GM12873 (cell line): Measurements from ENCODE around the gene EHMT2.

Source experiments
- TF ChIP-seq, protein P1 (sequence below): IDR thresholded peaks from 2 replicates; pipeline ENCODE4 v1.5.1; 2012; ENCODE audit warnings: low read depth, mild to moderate bottlenecking, moderate library complexity, low read length, control low read depth; ENCODE audit not compliant: insufficient read depth; ENCODE audit errors: missing control alignments

The EHMT2 gene

DNA sequence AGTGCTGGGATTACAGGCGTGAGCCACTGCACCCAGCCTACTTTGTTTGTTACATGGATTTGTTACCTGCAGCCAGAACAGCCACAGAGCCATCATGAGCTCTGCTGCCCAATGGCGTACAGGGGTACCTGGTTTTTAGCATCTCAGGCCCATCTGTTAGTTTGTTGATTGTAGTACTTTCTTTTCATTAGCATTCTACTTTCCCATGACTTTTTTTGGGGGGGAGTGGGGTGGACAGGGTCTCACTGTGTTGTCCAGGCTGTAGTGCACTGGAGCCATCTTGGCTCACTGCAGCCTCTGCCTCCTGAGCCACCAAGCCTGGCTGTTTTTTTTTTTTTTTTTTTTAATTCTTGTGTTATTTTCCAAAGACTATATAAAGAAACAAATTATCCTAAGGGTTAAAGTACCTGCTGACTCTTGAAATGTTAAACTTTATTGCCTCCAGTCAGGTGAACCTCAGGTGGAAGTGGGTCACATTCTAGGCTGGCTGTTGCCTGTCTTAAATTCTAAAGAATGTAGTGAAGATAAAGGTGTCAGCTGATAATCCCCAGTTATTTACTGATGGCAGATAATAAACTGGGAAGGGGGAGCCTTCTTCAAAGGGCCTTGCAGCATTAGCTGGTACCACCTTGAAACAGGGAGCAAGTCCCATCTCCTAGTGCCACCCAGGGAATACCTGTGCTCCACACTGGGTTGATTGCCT, 50.1 kb downstream of the EHMT2 start:
- TF ChIP-seq, protein P1, sequence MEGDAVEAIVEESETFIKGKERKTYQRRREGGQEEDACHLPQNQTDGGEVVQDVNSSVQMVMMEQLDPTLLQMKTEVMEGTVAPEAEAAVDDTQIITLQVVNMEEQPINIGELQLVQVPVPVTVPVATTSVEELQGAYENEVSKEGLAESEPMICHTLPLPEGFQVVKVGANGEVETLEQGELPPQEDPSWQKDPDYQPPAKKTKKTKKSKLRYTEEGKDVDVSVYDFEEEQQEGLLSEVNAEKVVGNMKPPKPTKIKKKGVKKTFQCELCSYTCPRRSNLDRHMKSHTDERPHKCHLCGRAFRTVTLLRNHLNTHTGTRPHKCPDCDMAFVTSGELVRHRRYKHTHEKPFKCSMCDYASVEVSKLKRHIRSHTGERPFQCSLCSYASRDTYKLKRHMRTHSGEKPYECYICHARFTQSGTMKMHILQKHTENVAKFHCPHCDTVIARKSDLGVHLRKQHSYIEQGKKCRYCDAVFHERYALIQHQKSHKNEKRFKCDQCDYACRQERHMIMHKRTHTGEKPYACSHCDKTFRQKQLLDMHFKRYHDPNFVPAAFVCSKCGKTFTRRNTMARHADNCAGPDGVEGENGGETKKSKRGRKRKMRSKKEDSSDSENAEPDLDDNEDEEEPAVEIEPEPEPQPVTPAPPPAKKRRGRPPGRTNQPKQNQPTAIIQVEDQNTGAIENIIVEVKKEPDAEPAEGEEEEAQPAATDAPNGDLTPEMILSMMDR, result no peak

DNA sequence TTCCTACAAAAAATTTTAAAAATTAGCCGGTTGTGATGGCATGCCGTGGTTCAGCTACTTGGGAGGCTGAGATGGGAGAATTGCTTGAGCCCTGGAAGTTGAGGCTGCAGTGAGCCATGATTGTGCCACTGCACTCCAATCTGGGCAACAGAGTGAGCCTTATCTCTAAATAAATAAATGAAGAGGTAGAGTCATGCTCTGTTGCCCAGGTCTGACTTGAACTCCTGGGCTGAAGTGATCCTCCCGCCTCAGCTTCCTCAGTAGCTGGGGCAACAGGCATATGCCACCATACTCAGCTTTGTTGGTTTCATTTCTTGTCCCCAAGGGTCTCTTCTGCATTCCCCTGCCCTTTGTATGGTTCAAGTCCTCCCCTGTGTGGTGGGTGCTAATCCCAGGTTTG, 53.0 kb downstream of the EHMT2 start:
- TF ChIP-seq, protein P1, result no peak

DNA sequence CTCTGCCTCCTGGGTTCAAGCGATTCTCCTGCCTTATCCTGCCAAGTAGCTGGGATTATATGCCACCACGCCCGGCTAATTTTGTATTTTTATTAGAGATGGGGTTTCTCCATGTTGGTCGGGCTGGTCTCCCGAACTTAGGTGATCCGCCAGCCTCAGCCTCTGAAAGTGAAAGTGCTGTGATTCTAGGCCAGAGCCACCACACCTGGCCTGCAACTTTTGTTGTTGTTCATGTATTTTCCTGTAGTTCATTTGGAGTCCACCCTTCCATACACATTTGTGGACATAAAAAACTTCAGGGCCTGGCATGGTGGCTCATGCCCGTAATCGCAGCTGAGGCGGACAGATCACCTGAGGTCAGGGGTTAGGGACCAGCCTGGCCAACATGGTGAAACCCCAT, 55.4 kb downstream of the EHMT2 start:
- TF ChIP-seq, protein P1, result no peak

DNA sequence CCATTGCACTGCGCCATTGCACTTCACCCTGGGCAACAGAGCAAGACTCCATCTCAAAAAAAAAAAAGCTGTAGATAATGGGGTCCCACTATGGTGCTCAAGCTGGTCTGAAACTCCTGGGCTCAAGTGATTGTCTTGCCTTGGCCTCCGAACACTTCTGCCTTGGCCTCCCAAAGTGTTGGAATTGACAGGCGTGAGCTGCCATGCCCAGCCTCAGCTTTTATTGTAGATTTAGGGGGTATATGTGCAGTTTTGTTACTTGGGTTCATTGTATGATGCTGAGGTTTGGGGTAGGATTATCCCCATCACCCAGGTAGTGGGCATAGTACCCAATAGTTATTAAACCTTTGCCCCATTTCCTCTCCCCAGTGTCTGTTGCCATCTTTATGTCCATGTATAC, 58.5 kb downstream of the EHMT2 start:
- TF ChIP-seq, protein P1, result no peak

DNA sequence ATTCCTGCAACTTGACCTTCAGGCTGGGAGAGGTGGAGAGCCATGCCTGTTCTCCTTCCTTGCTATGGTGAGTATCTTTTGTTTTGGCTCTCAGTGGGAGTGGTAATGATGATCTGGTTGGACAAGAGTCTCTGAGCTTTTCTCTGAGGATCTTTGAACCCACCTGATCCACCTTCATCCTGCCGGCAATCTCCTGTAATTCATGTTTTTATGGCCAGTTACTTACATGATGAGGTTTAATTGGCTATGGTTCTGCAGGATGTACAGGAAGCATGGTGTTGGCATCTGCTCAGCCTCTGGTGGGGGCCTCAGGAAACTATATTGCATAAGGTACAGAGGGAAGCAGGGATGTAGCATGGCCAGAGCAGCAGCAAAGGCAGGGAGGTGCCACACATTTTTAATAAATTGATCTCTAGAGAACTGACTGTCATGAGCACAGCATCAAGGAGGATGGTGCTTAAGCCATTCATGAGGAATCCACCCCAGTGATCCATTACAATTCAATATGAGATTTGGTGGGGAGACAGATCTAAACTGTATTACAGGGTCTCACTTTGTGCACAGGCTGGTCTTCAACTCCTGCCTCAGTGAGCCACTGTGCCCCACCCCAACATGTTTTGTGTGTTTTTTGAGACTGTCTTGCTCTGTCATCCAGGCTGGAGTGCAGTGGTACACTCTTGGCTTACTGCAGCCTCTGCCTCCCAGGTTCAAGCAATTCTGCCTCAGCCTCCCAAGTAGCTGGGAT, 60.0 kb downstream of the EHMT2 start:
- TF ChIP-seq, protein P1, result no peak

DNA sequence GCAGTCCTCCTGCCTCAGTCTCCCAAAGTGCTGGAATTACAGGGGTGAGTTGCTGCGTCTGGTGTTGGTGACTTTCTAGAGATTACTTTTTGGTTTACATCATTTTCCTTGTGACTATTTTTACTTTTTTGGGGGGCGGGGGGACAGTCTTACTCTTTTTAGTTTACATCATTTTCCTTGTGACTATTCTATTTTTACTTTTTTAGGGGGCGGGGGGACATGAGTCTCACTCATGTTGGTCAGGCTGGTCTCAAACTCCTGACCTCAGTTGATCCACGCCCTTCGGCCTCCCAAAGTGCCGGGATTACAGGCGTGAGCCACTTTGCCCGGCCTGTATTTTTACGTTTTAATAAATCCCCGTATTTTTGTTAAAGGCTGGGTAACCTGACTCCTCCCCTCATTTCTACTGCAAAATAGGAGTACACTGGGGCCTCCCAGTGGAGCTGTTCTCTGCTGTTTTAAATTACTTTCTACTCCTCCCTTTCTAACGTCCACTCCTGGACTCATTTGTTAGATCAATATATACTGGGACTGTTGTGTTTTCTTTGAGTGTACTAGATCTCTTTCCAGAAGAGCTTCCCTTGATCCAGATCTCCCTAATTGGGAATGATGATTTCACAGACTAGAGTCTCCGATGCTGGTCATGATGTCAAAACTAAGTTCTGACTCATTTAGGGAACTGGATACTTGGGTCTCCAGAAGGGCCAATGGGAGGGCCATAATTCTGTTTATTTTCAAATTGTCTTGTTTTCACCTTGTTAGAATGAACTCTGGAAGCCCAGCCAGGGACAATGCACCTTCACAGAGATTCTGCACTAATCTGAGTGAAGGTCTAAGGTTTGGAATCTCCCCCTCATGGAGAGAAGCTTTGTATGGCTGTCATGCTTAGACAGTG, 60.8 kb downstream of the EHMT2 start:
- TF ChIP-seq, protein P1, result no peak

DNA sequence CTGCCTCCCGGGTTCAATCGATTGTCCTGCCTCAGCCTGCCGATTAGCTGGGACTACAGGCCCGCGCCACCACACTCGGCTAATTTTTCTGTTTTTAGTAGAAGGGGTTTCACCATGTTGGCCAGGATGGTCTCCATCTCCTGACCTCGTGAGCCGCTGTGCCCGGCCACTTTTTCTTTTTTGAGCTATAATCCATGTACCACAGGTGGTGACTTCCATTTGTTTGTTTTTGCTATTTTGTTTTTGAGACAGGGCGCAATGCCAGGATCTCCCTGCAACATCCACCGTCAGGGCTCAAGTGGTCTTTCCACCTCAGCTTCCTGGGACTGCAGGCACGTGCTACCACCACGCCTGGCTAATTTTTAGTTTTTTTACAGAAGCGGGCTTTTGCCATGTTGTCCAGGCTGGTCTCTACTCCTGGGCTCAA, 61.4 kb downstream of the EHMT2 start:
- TF ChIP-seq, protein P1, result no peak
